Cardiac muscle cell (in vitro differentiated cells and primary cell): ENCODE data around the gene ZNF831. TPM values are rescaled to one million over a fixed set of nuclear protein-coding genes. Genes with fewer than 3 reads are reported as not detected.

Source experiments
- DNase-seq, 2 donors: peaks; one replicate each; pipeline versions ENCODE4 v3.0.0 to v3.0.0-alpha.2; 2010 to 2017; ENCODE audit warnings: low read depth in 1 of 2, low spot score in 1 of 2
- H3K27ac ChIP-seq: fragments of 200-600 bp; sonication (generic); 2 replicates; pipeline ENCODE4 v1.5.1; 2016
- H3K27me3 ChIP-seq: fragments of 200-600 bp; sonication (generic); 2 replicates; pipeline ENCODE4 v1.6.0; 2016; ENCODE audit warnings: control low read depth
- H3K36me3 ChIP-seq: fragments of 200-600 bp; sonication (generic); 2 replicates; pipeline ENCODE4 v1.5.1; 2016; ENCODE audit warnings: control low read depth
- H3K4me1 ChIP-seq: fragments of 200-600 bp; sonication (generic); 2 replicates; pipeline ENCODE4 v1.8.1; 2017; ENCODE audit warnings: low read depth, mild to moderate bottlenecking, mixed run types
- H3K4me3 ChIP-seq: fragments of 200-600 bp; sonication (generic); 2 replicates; pipeline ENCODE4 v1.5.1; 2016; ENCODE audit warnings: mild to moderate bottlenecking
- H3K9me3 ChIP-seq: fragments of 200-600 bp; sonication (generic); 2 replicates; pipeline ENCODE4 v1.5.1; 2017; ENCODE audit warnings: low read depth, mild to moderate bottlenecking, control low read depth
- CTCF ChIP-seq: IDR thresholded peaks from 2 replicates; pipeline ENCODE4 v1.5.1; 2012; ENCODE audit warnings: low read depth, mild to moderate bottlenecking, low read length
- polyA plus RNA-seq: library from polyadenylated mRNA; unstranded; fragments of >200 nt; fragmentation: Nextera tagmentation; extraction: Ambion mirVana; gene quantifications from 2 replicates; pipeline ENCODE4 v1.2.1, GENCODE V29; 2016
- total RNA-seq: library from RNA; depleted of rRNA; stranded (reverse); fragments of >200 nt; gene quantifications from 2 replicates; pipeline ENCODE4 v1.2.3, GENCODE V29; 2016

The ZNF831 gene
- total and polyA plus RNA-seq, 2 experiments from 2014 or later, result not detected

- Histone ChIP-seq H3K27me3 (no peaks in the 10 kb centered on the region), H3K27ac (no peak overlapping the region), H3K4me1 (no peaks in the 10 kb centered on the region), H3K4me3 (no peak overlapping the region), H3K9me3 (no peaks in the 10 kb centered on the region), H3K36me3 (no peaks in the 10 kb centered on the region)
- TF ChIP-seq CTCF, result no peak
- no peak for DNase-seq
Observed at GRCh38 chr20:59121714-59122565, 41.7 kb upstream of the ZNF831 start.

- TF ChIP-seq CTCF, result no peak
- Histone ChIP-seq H3K4me3 (no peak overlapping the region), H3K36me3 (no peaks in the 10 kb centered on the region), H3K4me1 (no peaks in the 10 kb centered on the region), H3K9me3 (no peaks in the 10 kb centered on the region), H3K27ac (no peak overlapping the region), H3K27me3 (no peaks in the 10 kb centered on the region)
- DNase-seq, result no peak
Observed at GRCh38 chr20:59122566-59122919, 41.1 kb upstream of the ZNF831 start.

- Histone ChIP-seq H3K4me1 (no peaks in the 10 kb centered on the region), H3K27me3 (no peaks in the 10 kb centered on the region), H3K9me3 (no peaks in the 10 kb centered on the region), H3K36me3 (no peaks in the 10 kb centered on the region), H3K4me3 (no peak overlapping the region), H3K27ac (no peak overlapping the region)
- no peak for TF ChIP-seq CTCF
- DNase-seq, result no peak
Observed at GRCh38 chr20:59123011-59123677, 40.5 kb upstream of the ZNF831 start.

GRCh38 chr20:59123678-59124255 is 39.9 kb upstream of the ZNF831 start:
- DNase-seq, result no peak
- no peak overlapping the region for H3K27ac ChIP-seq
- no peaks in the 10 kb centered on the region for H3K27me3 ChIP-seq
- no peak for TF ChIP-seq CTCF
- H3K36me3 ChIP-seq, result no peaks in the 10 kb centered on the region
- H3K9me3 ChIP-seq, result no peaks in the 10 kb centered on the region
- H3K4me1 ChIP-seq, result no peaks in the 10 kb centered on the region
- no peak overlapping the region for H3K4me3 ChIP-seq

GRCh38 chr20:59124296-59125029 is 39.2 kb upstream of the ZNF831 start:
- Histone ChIP-seq H3K36me3 (no peaks in the 10 kb centered on the region), H3K4me3 (no peak overlapping the region), H3K9me3 (no peaks in the 10 kb centered on the region), H3K4me1 (no peaks in the 10 kb centered on the region), H3K27me3 (no peaks in the 10 kb centered on the region), H3K27ac (no peak overlapping the region)
- DNase-seq, result no peak
- TF ChIP-seq CTCF, result no peak
